ENCODE results near the gene KCNIP1. TPM values are rescaled to one million over a fixed set of nuclear protein-coding genes. Genes with fewer than 3 reads are reported as not detected.

Gene KCNIP1
- total RNA-seq, 1 donor from 2014 or later = 32.4 TPM

- no peak for DNase-seq (ENCODE audit: low read depth)
These were observed 92.7 kb downstream of the KCNIP1 start for GRCh38 chr5:170596482-170597044.

- DNase-seq (ENCODE audit: low read depth) = peak; percentile 92
These were observed 93.4 kb downstream of the KCNIP1 start for GRCh38 chr5:170597109-170597751.

GRCh38 chr5:170597872-170598271 lies 94.1 kb downstream of the KCNIP1 start:
- no peak for DNase-seq (ENCODE audit: low read depth)

- DNase-seq (ENCODE audit: low read depth) = no peak
These were observed 95.9 kb downstream of the KCNIP1 start for GRCh38 chr5:170599756-170600155.

GRCh38 chr5:170601619-170602018 lies 97.8 kb downstream of the KCNIP1 start:
- no peak for DNase-seq (ENCODE audit: low read depth)

- DNase-seq (ENCODE audit: low read depth) = no peak
These were observed 99.3 kb downstream of the KCNIP1 start for GRCh38 chr5:170603109-170603508.

- peak; percentile 31 for DNase-seq (ENCODE audit: low read depth)
These were observed 100.1 kb downstream of the KCNIP1 start for GRCh38 chr5:170603578-170604565.

- DNase-seq (ENCODE audit: low read depth) = no peak
These were observed 103.1 kb downstream of the KCNIP1 start for GRCh38 chr5:170606941-170607340.

GRCh38 chr5:170611449-170612090 lies 107.8 kb downstream of the KCNIP1 start:
- DNase-seq (ENCODE audit: low read depth) = peak; percentile 72

GRCh38 chr5:170612256-170612678 lies 108.4 kb downstream of the KCNIP1 start:
- no peak for DNase-seq (ENCODE audit: low read depth)

- no peak for DNase-seq (ENCODE audit: low read depth)
These were observed 110.3 kb downstream of the KCNIP1 start for GRCh38 chr5:170614065-170614490.

GRCh38 chr5:170614720-170615119 lies 110.9 kb downstream of the KCNIP1 start:
- peak; percentile 91 for DNase-seq (ENCODE audit: low read depth)

GRCh38 chr5:170617533-170618490 lies 114.0 kb downstream of the KCNIP1 start:
- no peak for DNase-seq (ENCODE audit: low read depth)

GRCh38 chr5:170619869-170620268 lies 116.0 kb downstream of the KCNIP1 start:
- DNase-seq (ENCODE audit: low read depth) = no peak

GRCh38 chr5:170622933-170623332 lies 119.1 kb downstream of the KCNIP1 start:
- no peak for DNase-seq (ENCODE audit: low read depth)

GRCh38 chr5:170623576-170624181 lies 119.9 kb downstream of the KCNIP1 start:
- peak; percentile 37 for DNase-seq (ENCODE audit: low read depth)

- no peak for DNase-seq (ENCODE audit: low read depth)
These were observed 121.7 kb downstream of the KCNIP1 start for GRCh38 chr5:170625221-170626165.

- DNase-seq (ENCODE audit: low read depth) = no peak
These were observed 122.8 kb downstream of the KCNIP1 start for GRCh38 chr5:170626507-170627150.

- no peak for DNase-seq (ENCODE audit: low read depth)
These were observed 123.5 kb downstream of the KCNIP1 start for GRCh38 chr5:170627271-170627670.

All from renal cortical epithelial cell (primary cell).